HG03520 (cell line): ENCODE results near the gene PTBP2.

ENCODE experiments used
- ATAC-seq: cut with Tn5 transposase; IDR thresholded peaks from one replicate; pipeline ENCODE4 v1.9.1; 2021; ENCODE audit warnings: mild to moderate bottlenecking, moderate library complexity; ENCODE audit not compliant: unreplicated experiment

PTBP2 gene, protein sequence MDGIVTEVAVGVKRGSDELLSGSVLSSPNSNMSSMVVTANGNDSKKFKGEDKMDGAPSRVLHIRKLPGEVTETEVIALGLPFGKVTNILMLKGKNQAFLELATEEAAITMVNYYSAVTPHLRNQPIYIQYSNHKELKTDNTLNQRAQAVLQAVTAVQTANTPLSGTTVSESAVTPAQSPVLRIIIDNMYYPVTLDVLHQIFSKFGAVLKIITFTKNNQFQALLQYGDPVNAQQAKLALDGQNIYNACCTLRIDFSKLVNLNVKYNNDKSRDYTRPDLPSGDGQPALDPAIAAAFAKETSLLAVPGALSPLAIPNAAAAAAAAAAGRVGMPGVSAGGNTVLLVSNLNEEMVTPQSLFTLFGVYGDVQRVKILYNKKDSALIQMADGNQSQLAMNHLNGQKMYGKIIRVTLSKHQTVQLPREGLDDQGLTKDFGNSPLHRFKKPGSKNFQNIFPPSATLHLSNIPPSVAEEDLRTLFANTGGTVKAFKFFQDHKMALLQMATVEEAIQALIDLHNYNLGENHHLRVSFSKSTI

DNA sequence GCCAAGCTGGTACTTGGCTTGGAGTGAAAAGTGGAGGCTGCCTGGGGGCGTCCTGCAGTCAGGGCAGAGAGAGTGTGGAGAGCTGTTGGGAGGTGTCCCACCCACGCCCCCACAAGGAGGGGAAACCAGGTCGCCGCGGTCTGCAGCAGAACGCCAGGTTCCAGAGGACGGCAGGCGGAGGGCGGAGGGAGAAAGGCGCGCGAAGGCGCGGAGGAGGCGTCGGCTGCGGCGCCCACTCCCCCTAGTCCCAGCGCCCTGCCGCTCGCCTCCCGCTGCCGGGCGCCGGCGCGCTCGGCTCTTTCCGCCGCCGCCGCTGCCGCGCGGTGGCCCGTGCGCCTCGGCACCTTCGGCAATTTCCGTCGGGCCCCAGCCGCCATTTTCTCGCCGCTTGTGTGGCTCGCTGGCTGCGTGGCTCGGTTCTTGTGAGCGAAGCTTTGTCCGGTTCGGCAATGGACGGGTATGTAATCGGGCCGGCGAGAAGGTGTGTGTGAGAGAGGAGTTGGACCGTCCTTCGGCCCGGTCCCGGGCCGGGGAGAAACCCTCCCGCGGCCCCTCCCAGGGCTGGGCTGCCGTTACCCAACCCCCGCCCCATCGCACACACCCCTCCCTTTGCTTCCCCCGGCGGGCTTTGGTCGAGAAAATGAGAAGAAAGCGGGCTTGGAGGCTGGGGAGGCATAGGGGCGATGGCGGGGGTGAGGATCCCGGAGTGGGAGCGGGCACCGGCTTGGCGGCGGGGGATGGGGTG lies at the start of gene PTBP2:
Gene PTBP2, plus strand, starts transcription at position 369 of the 745 bp plus-strand sequence. Its CDS starts 81 bp downstream, at position 450.
- peak; percentile 94 for ATAC-seq

DNA sequence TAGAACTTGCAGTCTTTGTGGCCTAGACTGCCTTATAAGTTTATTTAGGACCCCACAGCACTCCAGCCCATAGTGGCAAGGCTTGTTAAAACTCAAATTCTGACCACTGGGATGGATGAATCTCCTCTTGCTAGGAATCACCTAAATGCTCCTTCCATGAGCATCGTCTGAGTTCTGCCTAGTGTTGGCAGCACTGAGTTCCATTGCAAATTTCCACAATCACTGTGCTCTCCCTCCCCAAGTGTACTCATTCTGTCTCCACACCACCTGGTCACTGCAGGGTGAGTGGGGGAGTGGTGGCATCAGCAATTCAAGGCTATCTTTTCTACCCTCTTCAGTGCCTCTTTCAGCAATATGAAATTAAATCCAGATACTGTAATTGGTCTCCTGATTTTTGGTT lies 46.7 kb upstream of the PTBP2 start:
- no peak for ATAC-seq

DNA sequence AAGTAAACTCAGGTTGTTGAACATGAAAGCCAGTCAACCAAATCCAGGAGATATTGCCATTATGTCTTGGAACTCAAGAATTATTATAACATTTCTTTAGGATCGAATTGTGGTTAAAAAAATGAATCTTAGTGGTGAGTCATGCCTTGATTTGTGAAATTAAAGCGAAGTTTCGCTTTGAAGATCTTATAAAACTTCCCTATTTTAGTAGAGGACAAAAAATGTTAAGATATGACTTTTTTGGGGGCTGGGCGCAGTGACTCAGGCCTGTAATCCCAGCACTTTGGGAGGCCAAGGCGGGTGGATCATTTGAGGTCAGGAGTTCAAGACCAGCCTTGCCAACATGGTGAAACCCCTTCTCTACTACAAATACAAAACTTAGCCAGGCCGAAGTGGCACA lies 39.5 kb upstream of the PTBP2 start:
- ATAC-seq, result no peak

DNA sequence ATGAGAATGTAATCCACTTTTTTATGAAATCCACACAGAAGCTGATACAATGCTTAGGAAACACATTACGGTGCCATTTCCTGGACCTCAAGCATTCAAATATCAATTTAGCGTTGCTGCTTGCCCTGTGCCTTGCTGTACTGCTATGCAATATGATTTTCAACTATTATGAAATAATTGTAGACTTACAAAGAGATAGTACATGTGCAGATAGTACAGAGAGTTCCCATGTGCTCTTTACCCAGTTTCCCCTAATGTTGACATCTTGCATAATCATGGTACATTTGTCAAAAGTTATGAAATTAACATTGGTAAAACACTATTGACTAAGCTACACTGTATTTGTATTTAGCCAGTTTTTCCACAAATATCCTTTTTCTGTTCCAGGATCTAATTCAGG lies 37.7 kb upstream of the PTBP2 start:
- ATAC-seq, result no peak

DNA sequence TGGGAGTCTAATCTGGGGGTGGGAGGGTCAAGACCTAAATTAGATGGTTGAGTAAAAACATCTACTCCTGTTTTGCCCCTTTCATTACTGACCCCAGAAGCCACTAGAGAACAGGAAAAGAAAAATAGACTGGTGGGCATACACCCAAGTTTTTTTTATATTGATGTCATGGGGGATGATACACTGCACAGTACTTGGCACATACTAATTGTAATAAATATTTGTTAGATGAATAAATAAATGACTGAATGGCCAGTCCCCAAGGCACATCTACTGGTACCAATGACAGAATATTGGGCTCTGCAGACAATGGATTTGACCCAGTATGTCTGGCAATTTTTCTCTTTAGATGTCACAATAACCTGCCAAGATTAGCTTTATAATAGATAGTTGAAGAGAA lies 36.8 kb upstream of the PTBP2 start:
- ATAC-seq, result no peak

DNA sequence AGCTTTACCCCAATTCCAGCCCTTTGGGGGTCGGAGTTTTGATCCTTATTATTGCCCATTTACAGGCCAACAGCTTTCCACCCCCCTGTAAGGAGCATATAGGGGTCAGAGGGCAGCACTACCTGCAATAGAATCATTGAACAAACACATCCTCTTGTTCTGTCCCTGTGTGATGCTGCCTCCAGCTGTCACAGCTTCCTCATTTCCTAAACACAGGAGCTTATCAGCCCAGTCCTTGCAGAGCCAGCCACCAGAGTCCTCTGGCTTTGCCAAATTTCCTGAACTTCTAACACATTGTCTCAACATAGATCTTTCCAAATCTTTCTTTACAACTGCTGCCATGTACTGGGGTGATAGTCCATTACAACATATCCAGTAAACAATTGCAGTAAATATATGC lies 32.8 kb upstream of the PTBP2 start:
- no peak for ATAC-seq

DNA sequence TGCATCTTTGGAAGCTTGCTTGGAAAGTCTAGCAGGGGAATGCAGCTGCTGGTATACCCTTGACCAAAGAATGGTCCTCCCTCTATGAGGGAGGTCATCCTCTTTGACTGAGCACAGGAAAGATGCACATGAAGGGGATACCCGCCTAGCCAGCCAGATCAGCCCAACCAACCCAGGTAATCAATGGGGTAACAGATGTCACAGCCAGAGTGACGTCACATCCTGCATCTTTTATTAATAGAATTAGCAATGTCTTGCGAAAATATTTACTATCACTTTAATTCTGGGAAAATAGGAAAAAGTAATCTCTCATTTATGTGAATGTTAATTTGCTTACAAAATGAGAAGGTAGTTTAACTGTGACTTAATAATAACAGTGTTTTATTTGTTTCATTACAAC lies 25.6 kb upstream of the PTBP2 start:
- ATAC-seq, result no peak

DNA sequence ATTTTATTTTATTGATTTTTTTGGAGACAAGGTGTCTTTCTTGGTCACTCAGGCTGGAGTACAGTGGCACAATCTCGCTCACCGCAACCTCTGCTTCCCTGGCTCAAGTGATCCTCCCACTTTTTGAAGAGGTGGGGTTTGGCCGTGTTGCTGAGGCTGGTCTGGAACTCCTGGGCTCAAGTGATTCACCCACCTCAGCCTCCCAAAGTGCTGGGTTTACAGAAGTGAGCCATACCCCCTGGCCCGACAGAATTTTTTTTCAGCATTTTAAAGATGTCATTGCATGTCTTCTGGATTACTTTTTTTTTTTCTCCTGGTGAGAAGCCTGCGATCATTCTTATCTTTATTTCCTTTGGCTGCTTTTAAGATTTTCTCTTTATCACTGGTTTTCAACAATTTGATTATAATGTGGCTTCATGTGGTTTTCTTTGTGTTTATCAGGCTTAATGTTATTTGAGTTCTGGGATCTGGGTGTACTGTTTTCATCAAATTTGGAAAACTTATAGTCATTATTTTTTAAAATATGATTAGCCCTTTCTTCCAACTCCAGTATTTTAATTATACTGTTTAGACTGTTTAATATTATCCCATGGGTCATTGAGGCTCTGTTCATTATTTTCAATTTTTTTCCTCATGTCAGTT lies 23.1 kb upstream of the PTBP2 start:
- ATAC-seq, result no peak

DNA sequence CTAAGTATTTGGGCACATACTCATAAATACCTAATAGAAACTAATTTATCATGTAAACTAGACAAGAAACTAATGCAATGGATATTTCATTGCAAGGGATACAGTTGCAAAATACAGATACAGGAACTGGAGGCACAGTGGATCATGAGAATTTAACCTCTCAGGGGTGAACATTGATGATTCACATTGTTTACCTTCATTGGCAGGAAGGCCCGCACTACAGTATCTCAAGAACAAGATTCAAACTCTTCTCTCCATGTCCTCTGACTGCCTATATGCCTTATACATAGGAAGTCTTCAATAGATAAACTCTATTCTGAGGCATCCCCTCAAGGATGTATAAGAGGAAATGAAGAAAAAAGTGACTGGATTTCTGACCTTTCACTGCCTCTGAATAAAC lies 18.4 kb upstream of the PTBP2 start:
- ATAC-seq, result no peak

DNA sequence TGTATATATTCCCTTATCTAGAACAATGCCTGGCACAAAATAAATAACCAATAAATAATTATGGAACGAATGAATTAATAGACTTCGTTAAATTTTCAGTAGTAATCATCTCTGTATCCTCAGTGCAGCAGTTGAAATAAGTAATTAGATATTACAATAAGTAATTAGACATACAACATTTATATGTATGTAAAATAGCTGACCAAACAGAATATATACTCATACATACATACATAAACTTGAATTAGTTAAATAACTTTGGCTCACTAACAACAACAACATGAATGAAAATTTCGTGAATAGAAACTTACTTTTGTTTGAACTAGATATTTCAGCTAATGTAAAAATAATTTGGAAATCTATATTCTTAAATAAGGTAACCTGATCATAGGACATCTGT lies 14.6 kb upstream of the PTBP2 start:
- no peak for ATAC-seq

DNA sequence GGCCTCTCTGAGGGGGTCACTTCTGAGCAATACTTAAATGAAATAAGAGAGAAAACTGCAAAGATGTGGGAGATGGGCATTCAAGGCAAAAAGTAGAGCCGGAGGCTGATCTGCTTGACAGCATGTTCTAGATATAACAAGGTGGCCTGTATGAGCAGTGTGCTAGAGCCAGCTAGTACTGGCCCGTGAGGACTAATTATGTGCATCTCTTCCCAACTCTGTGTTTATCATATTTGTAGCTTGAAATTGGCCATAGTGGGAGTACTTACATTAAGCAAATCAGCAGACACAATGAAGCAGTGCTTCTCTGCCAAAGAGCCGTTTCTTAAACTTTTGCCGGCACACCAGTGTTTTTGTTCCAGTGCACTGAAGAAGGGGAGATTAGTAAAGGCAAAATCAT lies 13.1 kb upstream of the PTBP2 start:
- no peak for ATAC-seq

DNA sequence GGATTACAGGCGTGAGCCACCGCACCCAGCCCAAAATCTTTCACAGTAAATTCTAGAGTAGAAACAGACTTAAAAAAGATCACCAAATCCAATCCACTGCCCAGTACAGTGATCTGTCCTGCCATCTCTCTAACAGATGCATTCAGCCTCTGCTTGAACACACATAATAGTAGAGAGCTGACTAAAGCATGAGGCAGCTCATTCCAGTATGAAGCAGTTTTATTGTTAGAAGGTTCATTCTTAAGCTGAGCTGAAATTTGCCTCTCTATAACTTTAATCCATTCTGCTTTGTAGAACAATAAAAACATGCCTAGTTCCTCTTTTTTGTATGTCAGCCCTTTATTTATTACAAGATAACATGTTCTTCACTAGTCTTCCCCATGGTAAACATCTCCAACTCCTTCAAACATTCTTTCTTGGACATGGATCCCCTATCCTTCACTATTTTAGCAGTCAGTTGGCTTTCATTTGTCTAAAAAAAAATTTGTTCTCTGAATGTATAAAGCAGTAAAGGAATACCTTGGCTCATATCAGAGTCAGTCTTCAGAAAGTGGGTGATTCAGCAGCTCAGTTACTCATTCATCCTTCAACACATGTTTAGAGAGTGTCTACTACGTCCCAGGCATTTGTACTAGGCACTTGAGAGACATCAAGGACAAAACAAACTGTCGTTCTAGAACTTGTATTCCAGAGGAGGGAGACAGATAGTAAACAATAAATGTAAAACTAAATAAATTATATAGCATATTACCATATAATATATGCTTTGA lies 10.7 kb upstream of the PTBP2 start:
- no peak for ATAC-seq

DNA sequence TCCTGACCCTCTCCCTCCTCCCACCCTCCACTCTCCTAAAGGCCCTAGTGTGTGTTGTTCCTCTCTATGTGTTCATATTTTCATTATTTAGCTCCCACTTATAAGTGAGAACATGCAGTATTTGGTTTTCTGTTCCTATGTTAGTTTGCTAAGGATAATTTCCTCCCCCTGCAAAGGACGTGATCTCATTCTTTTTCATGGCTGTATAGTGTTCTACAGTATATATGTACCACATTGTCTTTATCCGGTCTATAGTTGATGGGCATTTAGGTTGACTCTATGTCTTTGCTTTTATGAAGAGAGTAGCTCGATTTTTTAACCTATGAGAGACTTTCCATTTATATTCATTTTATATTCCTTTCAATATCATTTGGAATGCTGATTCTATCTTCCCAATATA lies 7.9 kb upstream of the PTBP2 start:
- no peak for ATAC-seq

DNA sequence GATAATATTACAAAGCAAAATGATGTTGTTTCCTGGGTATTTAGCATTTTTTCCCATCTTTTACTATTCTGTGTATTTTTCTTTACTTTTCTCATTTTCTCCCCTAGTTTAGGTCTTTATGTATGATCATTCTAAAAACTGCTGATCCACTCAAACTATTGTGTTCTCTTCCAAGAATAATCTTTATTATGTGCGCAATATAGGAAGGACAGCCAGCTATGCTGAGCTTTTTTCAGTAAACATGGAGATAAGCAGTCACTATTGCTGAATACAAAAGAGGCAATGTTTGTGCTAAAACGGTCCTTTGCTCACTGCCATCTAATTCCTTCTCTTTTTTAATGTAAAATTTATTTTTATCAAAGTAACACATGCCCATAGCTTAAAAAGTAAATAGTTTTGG lies 6.7 kb upstream of the PTBP2 start:
- no peak for ATAC-seq

DNA sequence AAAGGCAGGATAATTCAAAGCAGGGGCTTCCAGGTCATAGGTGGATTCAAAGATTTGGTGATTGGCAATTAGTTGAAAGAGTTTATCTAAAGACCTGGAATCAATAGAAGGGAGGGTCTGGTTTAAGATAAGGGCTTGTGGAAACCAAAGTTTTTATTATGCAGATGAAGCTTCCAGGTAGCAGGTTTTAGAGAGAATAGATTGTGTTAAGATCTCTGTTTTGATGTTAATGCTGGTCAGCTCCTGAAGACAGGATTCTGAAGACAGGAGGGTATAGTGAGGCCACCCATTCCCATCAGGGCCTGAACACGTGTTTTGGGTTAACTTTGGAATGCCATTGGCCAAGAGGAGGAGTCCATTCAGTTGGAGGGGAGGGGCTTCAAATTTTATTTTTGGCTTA lies 6.1 kb upstream of the PTBP2 start:
- ATAC-seq, result no peak

DNA sequence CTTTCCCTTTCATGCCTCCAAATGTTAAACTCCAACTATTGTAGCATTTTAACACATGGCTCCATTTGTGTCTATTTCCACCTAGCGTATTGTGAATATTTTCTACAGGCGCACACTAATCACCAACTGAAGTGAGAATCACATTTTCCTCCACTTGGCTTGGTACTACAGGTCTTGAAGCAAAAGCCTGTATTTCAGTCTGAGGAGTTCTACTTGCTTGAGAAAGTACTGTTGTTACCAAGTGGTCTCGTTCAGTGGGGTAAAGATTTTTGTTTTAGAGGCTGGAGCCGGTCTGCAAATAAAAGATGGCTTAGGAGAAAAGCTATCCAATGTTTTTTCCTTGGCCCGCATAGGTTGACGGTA lies 550 bp upstream of the PTBP2 start:
- peak; percentile 4 for ATAC-seq

DNA sequence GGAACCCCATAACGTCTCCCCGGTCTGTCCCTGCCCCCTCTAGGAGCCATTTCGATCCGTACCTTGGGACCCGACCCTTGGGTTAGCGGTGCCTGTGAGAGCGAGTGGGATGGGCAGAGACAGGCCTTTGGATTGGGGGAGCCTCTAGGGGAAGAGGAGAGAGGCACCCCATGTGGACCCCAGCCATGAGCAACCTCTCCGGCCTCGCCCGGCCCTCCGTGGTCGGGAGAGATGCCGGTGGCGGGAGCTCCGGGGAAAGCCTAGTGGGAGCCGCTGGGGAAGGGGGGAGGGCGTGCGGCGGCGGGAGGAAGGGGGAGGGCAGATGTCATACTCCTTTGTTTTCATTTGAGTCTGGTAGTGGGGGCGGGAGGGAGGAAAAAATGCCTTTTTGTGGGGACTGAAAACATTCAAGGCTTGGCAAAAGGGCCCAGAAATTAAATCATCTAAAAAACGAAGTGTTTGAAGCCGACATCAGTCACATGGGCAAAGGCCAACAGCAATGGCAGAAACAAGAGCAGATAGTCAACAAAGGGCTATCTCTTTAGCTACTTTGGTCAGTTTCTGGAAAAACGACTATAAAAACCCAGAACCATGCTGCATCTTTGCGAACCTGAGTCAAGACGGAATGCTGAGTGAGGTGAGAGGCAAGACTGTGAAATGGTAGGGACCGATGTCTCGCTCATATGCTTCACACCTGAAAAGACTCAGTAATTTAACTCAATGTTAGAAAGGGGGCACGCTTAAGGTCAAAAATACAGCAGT lies 758 bp downstream of the PTBP2 start:
- ATAC-seq, result peak; percentile 41

DNA sequence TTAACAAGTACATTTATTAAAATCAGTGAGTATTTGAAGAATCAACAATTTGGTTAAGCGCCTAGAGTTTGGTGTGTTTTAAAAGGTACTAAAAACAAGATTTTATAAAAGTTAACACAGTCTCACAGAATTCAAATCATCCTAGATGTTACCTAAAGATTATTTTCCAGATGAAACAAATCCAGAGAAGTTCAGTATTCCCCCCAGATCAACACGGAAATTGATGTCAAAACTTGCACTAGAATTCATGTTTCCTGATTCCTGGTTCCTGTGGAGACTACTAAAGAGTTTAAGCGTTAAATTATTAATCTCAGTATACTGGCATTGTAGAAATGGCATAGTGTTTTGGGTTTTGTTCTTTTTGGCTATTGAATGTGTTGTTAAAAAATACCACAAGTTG lies 1.4 kb downstream of the PTBP2 start:
- ATAC-seq, result no peak

DNA sequence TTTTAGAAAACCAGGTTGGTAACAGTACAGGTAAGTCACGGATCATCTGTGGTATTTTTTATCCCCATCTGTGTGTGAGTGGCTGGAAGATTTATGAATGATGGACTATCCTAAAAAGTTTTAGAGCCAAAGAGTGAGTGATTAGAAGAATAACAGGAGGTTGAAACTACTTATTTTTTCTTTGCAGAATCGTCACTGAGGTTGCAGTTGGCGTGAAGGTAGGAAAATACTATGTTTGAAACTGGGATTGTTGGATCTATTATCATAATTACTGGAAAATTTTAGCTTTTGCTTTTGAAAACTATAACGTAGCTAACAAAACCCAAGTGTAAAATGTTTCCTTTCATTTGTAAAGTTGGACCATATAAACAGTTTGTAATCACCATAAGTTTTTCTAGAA lies 1.8 kb downstream of the PTBP2 start:
- no peak for ATAC-seq

DNA sequence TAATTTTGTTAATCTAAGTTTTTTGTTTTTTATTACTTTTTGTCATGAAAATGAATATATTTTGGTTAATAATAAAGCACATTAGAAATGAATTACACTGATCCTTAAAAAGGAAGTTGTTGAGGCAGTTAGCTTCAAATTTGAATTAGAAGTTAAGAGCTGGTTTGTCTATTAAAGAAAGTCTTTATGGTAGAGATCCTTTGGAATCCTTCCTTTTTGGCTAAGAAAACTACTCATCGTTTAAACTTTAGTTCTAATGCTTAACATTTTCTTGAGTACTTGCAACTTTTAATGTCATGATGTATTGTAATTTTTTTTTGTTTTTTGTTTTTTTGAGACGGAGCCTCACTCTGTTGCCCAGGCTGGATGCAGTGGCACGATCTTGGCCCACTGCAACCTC lies 2.4 kb downstream of the PTBP2 start:
- no peak for ATAC-seq
